OCI-LY3 (cell line): ENCODE data around the gene GRAMD1A.

ENCODE experiments used
- CTCF ChIP-seq: fragments of 200-600, 300-600 bp; sonication (generic); IDR thresholded peaks from 2 replicates; pipeline ENCODE4 v1.5.1; 2014; ENCODE audit warnings: antibody characterized with exemption, low read length, low read depth
- EZH2phosphoT487 ChIP-seq: fragments of 200-600 bp; shearing (Covaris generic); IDR thresholded peaks from 2 replicates; pipeline ENCODE4 v1.6.1; 2018; ENCODE audit warnings: antibody characterized with exemption, mixed run types, low read depth

GRCh38 chr19:34983786-34984185, 16.3 kb upstream of the GRAMD1A start:
- TF ChIP-seq CTCF (no peak), EZH2phosphoT487 (no peak)
